ENCODE measurements around the gene PRAF2. TPM values are rescaled to one million over a fixed set of nuclear protein-coding genes. Genes with fewer than 3 reads are reported as not detected.

Gene PRAF2
- total RNA-seq (2014; rRNA removed; shearing (Covaris generic)): 8.6 and 22.1 TPM in 2 replicates
- polyA plus RNA-seq (2015; cell fraction: cytosol; rRNA removed): 54.9 and 58.3 TPM in 2 replicates
- polyA plus RNA-seq (2015; cell fraction: nucleus; rRNA removed): 26.9 and 30.6 TPM in 2 replicates

GRCh38 chrX:49073601-49074575 is at the start of gene PRAF2:
TSS of gene PRAF2 (minus strand) at chrX:49074002. CDS start at chrX:49073987, 15 bp downstream.
- peak; percentile 89 for DNase-seq (ENCODE audit: low read depth)

GRCh38 chrX:49122499-49122898 is 48.7 kb upstream of the PRAF2 start:
- no peak for DNase-seq (ENCODE audit: low read depth)

GRCh38 chrX:49120091-49120490 is 46.3 kb upstream of the PRAF2 start:
- no peak for DNase-seq (ENCODE audit: low read depth)

GRCh38 chrX:49117581-49117980 is 43.8 kb upstream of the PRAF2 start:
- no peak for DNase-seq (ENCODE audit: low read depth)

- no peak for DNase-seq (ENCODE audit: low read depth)
Measured at GRCh38 chrX:49116716-49117115, 42.9 kb upstream of the PRAF2 start.

GRCh38 chrX:49116076-49116475 is 42.3 kb upstream of the PRAF2 start:
- DNase-seq (ENCODE audit: low read depth): no peak

GRCh38 chrX:49111791-49112190 is 38.0 kb upstream of the PRAF2 start:
- no peak for DNase-seq (ENCODE audit: low read depth)

- no peak for DNase-seq (ENCODE audit: low read depth)
Measured at GRCh38 chrX:49110417-49110816, 36.6 kb upstream of the PRAF2 start.

- no peak for DNase-seq (ENCODE audit: low read depth)
Measured at GRCh38 chrX:49108641-49109040, 34.8 kb upstream of the PRAF2 start.

- peak; percentile 21 for DNase-seq (ENCODE audit: low read depth)
Measured at GRCh38 chrX:49106930-49107329, 33.1 kb upstream of the PRAF2 start.

GRCh38 chrX:49106296-49106695 is 32.5 kb upstream of the PRAF2 start:
- no peak for DNase-seq (ENCODE audit: low read depth)

GRCh38 chrX:49103637-49104036 is 29.8 kb upstream of the PRAF2 start:
- DNase-seq (ENCODE audit: low read depth): peak; percentile 32

GRCh38 chrX:49102190-49102589 is 28.4 kb upstream of the PRAF2 start:
- DNase-seq (ENCODE audit: low read depth): no peak

- no peak for DNase-seq (ENCODE audit: low read depth)
Measured at GRCh38 chrX:49101629-49101984, 27.8 kb upstream of the PRAF2 start.

- DNase-seq (ENCODE audit: low read depth): peak; percentile 92
Measured at GRCh38 chrX:49100704-49101628, 27.2 kb upstream of the PRAF2 start.

- DNase-seq (ENCODE audit: low read depth): no peak
Measured at GRCh38 chrX:49096419-49096818, 22.6 kb upstream of the PRAF2 start.

GRCh38 chrX:49089553-49089952 is 15.8 kb upstream of the PRAF2 start:
- no peak for DNase-seq (ENCODE audit: low read depth)

GRCh38 chrX:49082271-49082871 is 8.6 kb upstream of the PRAF2 start:
- no peak for DNase-seq (ENCODE audit: low read depth)

GRCh38 chrX:49079489-49080428 is 6.0 kb upstream of the PRAF2 start, which contains the start of gene WDR45:
TSS of gene WDR45 (minus strand) at chrX:49079887. CDS start at chrX:49078095, 1,792 bp downstream.
- peak; percentile 64 for DNase-seq (ENCODE audit: low read depth)

- DNase-seq (ENCODE audit: low read depth): no peak
Measured at GRCh38 chrX:49077941-49078340, 4.1 kb upstream of the PRAF2 start.
